ENCODE data around the gene ZNF221.

ZNF221 gene

DNA sequence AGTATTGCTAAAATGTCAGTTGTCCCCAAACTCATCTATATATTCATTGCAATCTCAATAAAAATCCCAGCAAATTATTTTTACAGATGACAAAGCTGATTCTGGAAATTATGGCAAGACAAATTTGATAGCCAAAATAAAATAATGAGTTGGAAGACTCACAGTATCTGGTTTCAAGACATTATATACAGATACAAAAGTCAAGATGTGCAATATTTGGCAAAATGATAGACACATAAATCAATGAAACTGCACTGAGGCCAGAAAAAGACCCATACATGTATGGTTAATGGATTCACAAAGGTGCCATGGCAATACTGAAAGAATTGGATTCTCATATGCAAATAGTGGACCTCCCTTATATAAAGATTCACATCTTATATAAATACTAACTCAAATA lies 40.1 kb upstream of the ZNF221 start:
- Histone ChIP-seq H3K9ac (ENCODE audit: low read depth, low read length) (no peak overlapping the region), H3K27ac (ENCODE audit: low read length) (no peak overlapping the region), H3K4me1 (ENCODE audit: insufficient read depth, low read length) (no peaks in the 10 kb centered on the region), H3K27me3 (ENCODE audit: insufficient read depth, low read length, poor library complexity) (no peaks in the 10 kb centered on the region), H3K9me3 (ENCODE audit: insufficient read depth, low read length, severe bottlenecking) (peaks cover 34% of the 10 kb centered on the region), H3K4me2 (ENCODE audit: insufficient read depth, low read length) (no peak overlapping the region), H3K79me2 (ENCODE audit: insufficient read depth, low read length) (no peaks in the 10 kb centered on the region), H3K36me3 (ENCODE audit: insufficient read depth, low read length) (peaks cover 30% of the 10 kb centered on the region), H3K4me3 (ENCODE audit: low read depth in 1 of 2, low read length in 2 of 2) (no peak overlapping the region), H4K20me1 (ENCODE audit: insufficient read depth, low read length) (no peaks in the 10 kb centered on the region), H2AFZ (ENCODE audit: low read depth, low read length) (no peak overlapping the region)
- TF ChIP-seq EZH2 (IDR thresholded peaks at IDR 0.05; ENCODE audit: borderline replicate concordance, low read depth, low read length, severe bottlenecking), result no peak
- TF ChIP-seq, protein P1, sequence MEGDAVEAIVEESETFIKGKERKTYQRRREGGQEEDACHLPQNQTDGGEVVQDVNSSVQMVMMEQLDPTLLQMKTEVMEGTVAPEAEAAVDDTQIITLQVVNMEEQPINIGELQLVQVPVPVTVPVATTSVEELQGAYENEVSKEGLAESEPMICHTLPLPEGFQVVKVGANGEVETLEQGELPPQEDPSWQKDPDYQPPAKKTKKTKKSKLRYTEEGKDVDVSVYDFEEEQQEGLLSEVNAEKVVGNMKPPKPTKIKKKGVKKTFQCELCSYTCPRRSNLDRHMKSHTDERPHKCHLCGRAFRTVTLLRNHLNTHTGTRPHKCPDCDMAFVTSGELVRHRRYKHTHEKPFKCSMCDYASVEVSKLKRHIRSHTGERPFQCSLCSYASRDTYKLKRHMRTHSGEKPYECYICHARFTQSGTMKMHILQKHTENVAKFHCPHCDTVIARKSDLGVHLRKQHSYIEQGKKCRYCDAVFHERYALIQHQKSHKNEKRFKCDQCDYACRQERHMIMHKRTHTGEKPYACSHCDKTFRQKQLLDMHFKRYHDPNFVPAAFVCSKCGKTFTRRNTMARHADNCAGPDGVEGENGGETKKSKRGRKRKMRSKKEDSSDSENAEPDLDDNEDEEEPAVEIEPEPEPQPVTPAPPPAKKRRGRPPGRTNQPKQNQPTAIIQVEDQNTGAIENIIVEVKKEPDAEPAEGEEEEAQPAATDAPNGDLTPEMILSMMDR (IDR thresholded peaks at IDR 0.05; ENCODE audit: borderline replicate concordance, extremely low read depth, low read length, poor library complexity, severe bottlenecking), result no peak
- DNase-seq (no peak), ATAC-seq (ENCODE audit: insufficient read depth, low read depth) (no peak)

DNA sequence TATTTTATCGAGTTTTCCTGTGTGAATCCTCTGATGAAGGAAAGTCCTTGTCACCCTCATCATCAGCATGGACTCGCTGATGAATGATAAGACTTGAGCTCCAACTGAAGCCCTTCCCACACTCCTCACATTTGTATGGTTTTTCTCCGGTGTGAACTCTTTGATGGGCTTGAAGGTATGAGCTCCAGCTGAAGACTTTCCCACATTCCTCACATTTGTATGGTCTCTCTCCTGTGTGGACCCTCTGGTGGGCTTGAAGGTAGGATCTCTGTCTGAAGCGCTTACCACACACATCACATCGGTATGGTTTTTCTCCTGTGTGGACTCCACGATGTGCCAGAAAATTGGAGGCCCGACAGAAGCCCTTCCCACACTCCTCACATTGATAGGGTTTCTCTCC lies 37.6 kb upstream of the ZNF221 start:
- H2AFZ ChIP-seq (ENCODE audit: low read depth, low read length), result no peak overlapping the region
- H3K79me2 ChIP-seq (ENCODE audit: insufficient read depth, low read length), result no peaks in the 10 kb centered on the region
- TF ChIP-seq, protein P1 (IDR thresholded peaks at IDR 0.05; ENCODE audit: borderline replicate concordance, extremely low read depth, low read length, poor library complexity, severe bottlenecking), result no peak
- no peak for TF ChIP-seq EZH2 (IDR thresholded peaks at IDR 0.05; ENCODE audit: borderline replicate concordance, low read depth, low read length, severe bottlenecking)
- H3K9ac ChIP-seq (ENCODE audit: low read depth, low read length), result no peak overlapping the region
- ATAC-seq (ENCODE audit: insufficient read depth, low read depth) (no peak), DNase-seq (no peak)
- H3K4me2 ChIP-seq (ENCODE audit: insufficient read depth, low read length), result no peak overlapping the region
- no peaks in the 10 kb centered on the region for H3K4me1 ChIP-seq (ENCODE audit: insufficient read depth, low read length)
- peaks cover 34% of the 10 kb centered on the region for H3K9me3 ChIP-seq (ENCODE audit: insufficient read depth, low read length, severe bottlenecking)
- H3K36me3 ChIP-seq (ENCODE audit: insufficient read depth, low read length), result peaks cover 55% of the 10 kb centered on the region
- H3K4me3 ChIP-seq (ENCODE audit: low read depth in 1 of 2, low read length in 2 of 2), result no peak overlapping the region
- no peaks in the 10 kb centered on the region for H4K20me1 ChIP-seq (ENCODE audit: insufficient read depth, low read length)
- H3K27ac ChIP-seq (ENCODE audit: low read length), result no peak overlapping the region
- no peaks in the 10 kb centered on the region for H3K27me3 ChIP-seq (ENCODE audit: insufficient read depth, low read length, poor library complexity)

- DNase-seq (no peak), ATAC-seq (ENCODE audit: insufficient read depth, low read depth) (no peak)
- Histone ChIP-seq H3K4me2 (ENCODE audit: insufficient read depth, low read length) (no peak overlapping the region), H3K9me3 (ENCODE audit: insufficient read depth, low read length, severe bottlenecking) (peaks cover 34% of the 10 kb centered on the region), H3K4me3 (ENCODE audit: low read depth in 1 of 2, low read length in 2 of 2) (no peak overlapping the region), H3K36me3 (ENCODE audit: insufficient read depth, low read length) (peaks cover 62% of the 10 kb centered on the region), H3K4me1 (ENCODE audit: insufficient read depth, low read length) (no peaks in the 10 kb centered on the region), H3K79me2 (ENCODE audit: insufficient read depth, low read length) (no peaks in the 10 kb centered on the region), H2AFZ (ENCODE audit: low read depth, low read length) (no peak overlapping the region), H3K9ac (ENCODE audit: low read depth, low read length) (no peak overlapping the region), H3K27me3 (ENCODE audit: insufficient read depth, low read length, poor library complexity) (no peaks in the 10 kb centered on the region), H3K27ac (ENCODE audit: low read length) (no peak overlapping the region), H4K20me1 (ENCODE audit: insufficient read depth, low read length) (no peaks in the 10 kb centered on the region)
- TF ChIP-seq, protein P1 (IDR thresholded peaks at IDR 0.05; ENCODE audit: borderline replicate concordance, extremely low read depth, low read length, poor library complexity, severe bottlenecking), result no peak
- no peak for TF ChIP-seq EZH2 (IDR thresholded peaks at IDR 0.05; ENCODE audit: borderline replicate concordance, low read depth, low read length, severe bottlenecking)
Measured at GRCh38 chr19:43914051-43914450, 37.0 kb upstream of the ZNF221 start.

DNA sequence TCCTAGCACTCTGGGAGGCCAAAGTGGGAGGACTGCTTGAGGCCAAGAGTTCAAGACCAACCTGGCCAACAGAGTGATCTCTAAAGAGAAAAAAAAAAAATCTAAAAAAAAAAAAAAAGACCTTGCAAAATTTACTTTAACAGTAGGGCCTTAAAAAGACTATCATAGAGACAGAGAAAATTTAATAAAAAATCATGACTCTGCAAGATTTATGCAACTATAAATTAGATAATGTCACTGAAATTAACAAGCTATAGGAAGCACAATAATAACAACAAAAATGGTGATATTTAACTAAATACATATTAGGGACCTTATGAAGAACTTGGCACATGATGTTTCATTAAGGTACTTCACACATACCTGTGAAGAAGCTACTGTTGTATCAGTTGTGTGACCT lies 27.2 kb upstream of the ZNF221 start:
- no peaks in the 10 kb centered on the region for H4K20me1 ChIP-seq (ENCODE audit: insufficient read depth, low read length)
- TF ChIP-seq, protein P1 (IDR thresholded peaks at IDR 0.05; ENCODE audit: borderline replicate concordance, extremely low read depth, low read length, poor library complexity, severe bottlenecking), result no peak
- DNase-seq (no peak), ATAC-seq (ENCODE audit: insufficient read depth, low read depth) (no peak)
- H3K27me3 ChIP-seq (ENCODE audit: insufficient read depth, low read length, poor library complexity), result no peaks in the 10 kb centered on the region
- H3K36me3 ChIP-seq (ENCODE audit: insufficient read depth, low read length), result peaks cover 96% of the 10 kb centered on the region
- no peaks in the 10 kb centered on the region for H3K4me1 ChIP-seq (ENCODE audit: insufficient read depth, low read length)
- no peak overlapping the region for H2AFZ ChIP-seq (ENCODE audit: low read depth, low read length)
- H3K9me3 ChIP-seq (ENCODE audit: insufficient read depth, low read length, severe bottlenecking), result no peaks in the 10 kb centered on the region
- H3K27ac ChIP-seq (ENCODE audit: low read length), result no peak overlapping the region
- H3K4me3 ChIP-seq (ENCODE audit: low read depth in 1 of 2, low read length in 2 of 2), result no peak overlapping the region
- H3K79me2 ChIP-seq (ENCODE audit: insufficient read depth, low read length), result no peaks in the 10 kb centered on the region
- no peak overlapping the region for H3K9ac ChIP-seq (ENCODE audit: low read depth, low read length)
- H3K4me2 ChIP-seq (ENCODE audit: insufficient read depth, low read length), result no peak overlapping the region

Data from DND-41 (cell line).